Medulla oblongata (tissue), 1 donor: ENCODE results near the gene PSMD12.

Source experiments
- DNase-seq: peaks from one replicate; pipeline ENCODE4 v3.0.0-alpha.2; 2015; ENCODE audit errors: extremely low spot score

The PSMD12 gene

GRCh38 chr17:67386965-67387551 is 20.7 kb upstream of the PSMD12 start:
- peak; percentile 51 for DNase-seq

GRCh38 chr17:67385122-67385988 is 19.0 kb upstream of the PSMD12 start:
- no peak for DNase-seq

- DNase-seq: no peak
These were observed 15.5 kb upstream of the PSMD12 start for GRCh38 chr17:67381929-67382257.

- peak; percentile 37 for DNase-seq
These were observed 12.9 kb upstream of the PSMD12 start for GRCh38 chr17:67379251-67379630.

GRCh38 chr17:67378454-67379250 is 12.3 kb upstream of the PSMD12 start:
- DNase-seq: peak; percentile 73

GRCh38 chr17:67377488-67378453 is 11.4 kb upstream of the PSMD12 start:
- peak; percentile 35 for DNase-seq

- DNase-seq: peak; percentile 89
These were observed 10.5 kb upstream of the PSMD12 start, which contains the start of gene PITPNC1 for GRCh38 chr17:67376737-67377487. Gene PITPNC1 (plus strand): TSS chr17:67377281.

GRCh38 chr17:67376415-67376736 is 10.0 kb upstream of the PSMD12 start:
- no peak for DNase-seq

GRCh38 chr17:67375716-67376115 is 9.3 kb upstream of the PSMD12 start:
- DNase-seq: no peak

- DNase-seq: no peak
These were observed 8.7 kb upstream of the PSMD12 start for GRCh38 chr17:67375054-67375427.

- DNase-seq: peak; percentile 87
These were observed 8.1 kb upstream of the PSMD12 start for GRCh38 chr17:67374329-67375053.

- no peak for DNase-seq
These were observed 6.4 kb upstream of the PSMD12 start for GRCh38 chr17:67372751-67373150.

GRCh38 chr17:67369676-67370075 is 3.3 kb upstream of the PSMD12 start:
- DNase-seq: no peak

GRCh38 chr17:67365738-67366192 is 612 bp downstream of the PSMD12 start:
- DNase-seq: peak; percentile 23

GRCh38 chr17:67364847-67365737 is 1.3 kb downstream of the PSMD12 start:
- no peak for DNase-seq

GRCh38 chr17:67362173-67362572 is 4.2 kb downstream of the PSMD12 start:
- DNase-seq: no peak

GRCh38 chr17:67360880-67361279 is 5.5 kb downstream of the PSMD12 start:
- no peak for DNase-seq

GRCh38 chr17:67359960-67360791 is 6.2 kb downstream of the PSMD12 start:
- DNase-seq: no peak
